Measurements from ENCODE around the gene ZFYVE26. TPM values are rescaled to one million over a fixed set of nuclear protein-coding genes. Genes with fewer than 3 reads are reported as not detected.
"Not testable (repeated sequence)": the region's sequence is repeated elsewhere in the genome, so short reads cannot be mapped to it uniquely, and the experiment has no call there.

Gene ZFYVE26
- total RNA-seq, 1 donor from 2014 or later, result 31.9 TPM

- ATAC-seq (peak; percentile 88), DNase-seq (ENCODE audit: low spot score) (no peak)
- intact Hi-C loops (cut with DNase I), result no loop called here
Observed at GRCh38 chr14:67722293-67722692, 94.1 kb downstream of the ZFYVE26 start.

- intact Hi-C loops (cut with DNase I), result no loop called here
- no peak for DNase-seq (ENCODE audit: low spot score)
- peak; percentile 14 for ATAC-seq
Observed at GRCh38 chr14:67721875-67722274, 94.5 kb downstream of the ZFYVE26 start.

GRCh38 chr14:67719866-67720265 lies 96.5 kb downstream of the ZFYVE26 start:
- ATAC-seq (no peak), DNase-seq (ENCODE audit: low spot score) (no peak)
- intact Hi-C loops (cut with DNase I), result no loop called here

GRCh38 chr14:67719385-67719784 lies 97.0 kb downstream of the ZFYVE26 start:
- DNase-seq (ENCODE audit: low spot score); ATAC-seq; intact Hi-C loops (cut with DNase I): not testable (repeated sequence)

GRCh38 chr14:67718265-67718664 lies 98.1 kb downstream of the ZFYVE26 start:
- ATAC-seq (no peak), DNase-seq (ENCODE audit: low spot score) (no peak)
- intact Hi-C loops (cut with DNase I), result no loop called here

GRCh38 chr14:67717048-67717447 lies 99.3 kb downstream of the ZFYVE26 start:
- DNase-seq (ENCODE audit: low spot score) (no peak), ATAC-seq (no peak)
- intact Hi-C loops (cut with DNase I), result no loop called here

GRCh38 chr14:67710209-67710608 lies 106.2 kb downstream of the ZFYVE26 start:
- ATAC-seq (no peak), DNase-seq (ENCODE audit: low spot score) (no peak)
- intact Hi-C loops (cut with DNase I), result no loop called here

- DNase-seq (ENCODE audit: low spot score); ATAC-seq; intact Hi-C loops (cut with DNase I): not testable (repeated sequence)
Observed at GRCh38 chr14:67709796-67710195, 106.6 kb downstream of the ZFYVE26 start.

GRCh38 chr14:67709346-67709745 lies 107.0 kb downstream of the ZFYVE26 start:
- DNase-seq (ENCODE audit: low spot score); ATAC-seq; intact Hi-C loops (cut with DNase I): not testable (repeated sequence)

GRCh38 chr14:67705211-67705610 lies 111.2 kb downstream of the ZFYVE26 start:
- intact Hi-C loops (cut with DNase I), result no loop called here
- no peak for ATAC-seq

GRCh38 chr14:67704484-67705089 lies 111.8 kb downstream of the ZFYVE26 start:
- DNase-seq (ENCODE audit: low spot score) (no peak), ATAC-seq (peak; percentile 88)
- intact Hi-C loops (cut with DNase I), result no loop called here

More at GRCh38 chr14:67705211-67705610, 111.2 kb downstream of the ZFYVE26 start:
- DNase-seq (ENCODE audit: low spot score), result no peak

- intact Hi-C loops (cut with DNase I), result no loop called here
- ATAC-seq, result peak; percentile 39
- no peak for DNase-seq (ENCODE audit: low spot score)
Observed at GRCh38 chr14:67703997-67704396, 112.4 kb downstream of the ZFYVE26 start.

GRCh38 chr14:67701492-67701891 lies 114.9 kb downstream of the ZFYVE26 start, which contains the start of gene RDH12:
Gene RDH12, plus strand, starts transcription at chr14:67701886. Its CDS starts 20,757 bp downstream, at chr14:67722643.
- DNase-seq (ENCODE audit: low spot score); intact Hi-C loops (cut with DNase I): not testable (repeated sequence)

GRCh38 chr14:67698179-67698578 lies 118.2 kb downstream of the ZFYVE26 start:
- intact Hi-C loops (cut with DNase I), result no loop called here
- ATAC-seq, result no peak
- no peak for DNase-seq (ENCODE audit: low spot score)

More at GRCh38 chr14:67701492-67701891, 114.9 kb downstream of the ZFYVE26 start, which contains the start of gene RDH12:
- not testable (repeated sequence) for ATAC-seq

- DNase-seq (ENCODE audit: low spot score), result no peak
- no peak for ATAC-seq
- intact Hi-C loops (cut with DNase I), result no loop called here
Observed at GRCh38 chr14:67697006-67697405, 119.4 kb downstream of the ZFYVE26 start.

Other genes with a start within 250 kb of the ZFYVE26 start
- 21.6 TPM for gene PIGH, start 216.3 kb downstream of the ZFYVE26 start, total RNA-seq
- 2.8 TPM for gene ARG2, start 196.7 kb downstream of the ZFYVE26 start, total RNA-seq
- gene VTI1B, start 142.0 kb downstream of the ZFYVE26 start, total RNA-seq, result 111 TPM
- gene RDH11, start 120.8 kb downstream of the ZFYVE26 start, total RNA-seq, result 46.1 TPM
- gene RDH12, start 114.7 kb downstream of the ZFYVE26 start, total RNA-seq, result not detected
- 30.4 TPM for gene RAD51B, start 3.2 kb upstream of the ZFYVE26 start, total RNA-seq

All from sciatic nerve (tissue), 2 donors.